Fibroblast of lung (primary cell): ENCODE results near the gene ACTL6B. TPM values are rescaled to one million over a fixed set of nuclear protein-coding genes. Genes with fewer than 3 reads are reported as not detected.

Source experiments
- DNase-seq, 2 donors: peaks; one replicate each; pipeline versions ENCODE4 v3.0.0 to v3.0.0-alpha.2; 2010; ENCODE audit warnings: low read depth in 2 of 2
- H2AFZ ChIP-seq: 2 replicates; pipeline ENCODE4 v1.5.1; 2012; ENCODE audit warnings: low read length, control low read depth, inconsistent platforms
- H3K27ac ChIP-seq: 2 replicates; pipeline ENCODE4 v1.5.1; 2011; ENCODE audit warnings: low read length, control low read depth; ENCODE audit not compliant: insufficient read depth
- H3K27me3 ChIP-seq: 2 replicates; pipeline ENCODE4 v1.5.1; 2011; ENCODE audit warnings: mild to moderate bottlenecking, low read length; ENCODE audit not compliant: control insufficient read depth, insufficient read depth
- H3K36me3 ChIP-seq: 2 replicates; pipeline ENCODE4 v1.5.1; 2011; ENCODE audit warnings: low read length; ENCODE audit not compliant: control insufficient read depth, insufficient read depth
- H3K4me1 ChIP-seq: 2 replicates; pipeline ENCODE4 v1.5.1; 2011; ENCODE audit warnings: low read length; ENCODE audit not compliant: control insufficient read depth, insufficient read depth; ENCODE audit errors: extremely low read depth
- H3K4me2 ChIP-seq: 2 replicates; pipeline ENCODE4 v1.5.1; 2011; ENCODE audit warnings: low read length, control low read depth; ENCODE audit not compliant: insufficient read depth; ENCODE audit errors: extremely low read depth
- H3K4me3 ChIP-seq, 4 experiments: fragments of 200-600 bp in 1 of 4; sonication (generic) in 1 of 4; replicated peaks in 1 of 4; 2 replicates each; pipeline ENCODE4 v1.5.1; 2011 to 2016; ENCODE audit warnings: low read length in 4 of 4, low read depth in 3 of 4, mild to moderate bottlenecking in 3 of 4, control low read depth in 2 of 4, inconsistent platforms in 1 of 4, mixed read lengths in 1 of 4; ENCODE audit not compliant: insufficient read depth in 1 of 4; ENCODE audit errors: control extremely low read depth in 1 of 4
- H3K79me2 ChIP-seq: 2 replicates; pipeline ENCODE4 v1.5.1; 2012; ENCODE audit warnings: mild to moderate bottlenecking, low read length, inconsistent platforms; ENCODE audit not compliant: control insufficient read depth, insufficient read depth
- H3K9ac ChIP-seq: 2 replicates; pipeline ENCODE4 v1.5.1; 2011; ENCODE audit warnings: mild to moderate bottlenecking, low read length, control low read depth; ENCODE audit not compliant: insufficient read depth
- H3K9me3 ChIP-seq: 2 replicates; pipeline ENCODE4 v1.5.1; 2012; ENCODE audit warnings: low read depth, low read length; ENCODE audit not compliant: control insufficient read depth, insufficient read depth
- H4K20me1 ChIP-seq: 2 replicates; pipeline ENCODE4 v1.5.1; 2011; ENCODE audit warnings: low read length; ENCODE audit not compliant: control insufficient read depth, insufficient read depth; ENCODE audit errors: extremely low read depth
- EZH2 ChIP-seq: IDR thresholded peaks from 2 replicates; pipeline ENCODE4 v1.5.1; 2012; ENCODE audit warnings: low read length, control low read depth, mild to moderate bottlenecking; ENCODE audit errors: missing control alignments
- polyA plus RNA-seq, 2 donors: library from polyadenylated mRNA; depleted of rRNA in 1 of 2; stranded (reverse) in 1 of 2; unstranded in 1 of 2; fragments of >200 nt; gene quantifications; 2 replicates each; pipeline ENCODE4 v1.2.1, GENCODE V29; 2011 to 2012; ENCODE audit warnings: missing spikeins in 1 of 2
- total RNA-seq: library from RNA; depleted of rRNA; stranded (reverse); fragments of >200 nt; gene quantifications from 2 replicates; pipeline ENCODE4 v1.2.1, GENCODE V29; 2014
- TF ChIP-seq, protein P1 (sequence below), 2 donors: IDR thresholded peaks in 1 of 2; conservative IDR thresholded peaks in 1 of 2; 1 replicate in 1 of 2; 2 replicates in 1 of 2; pipeline ENCODE4 v1.5.1; 2011 to 2012; ENCODE audit warnings: low read length in 2 of 2, control low read depth in 1 of 2, inconsistent platforms in 1 of 2, low read depth in 1 of 2, mild to moderate bottlenecking in 1 of 2

The ACTL6B gene
- total and polyA plus RNA-seq, 2 donors (not counting 1 experiment from before 2014, with no cell fraction given), result not detected

DNA sequence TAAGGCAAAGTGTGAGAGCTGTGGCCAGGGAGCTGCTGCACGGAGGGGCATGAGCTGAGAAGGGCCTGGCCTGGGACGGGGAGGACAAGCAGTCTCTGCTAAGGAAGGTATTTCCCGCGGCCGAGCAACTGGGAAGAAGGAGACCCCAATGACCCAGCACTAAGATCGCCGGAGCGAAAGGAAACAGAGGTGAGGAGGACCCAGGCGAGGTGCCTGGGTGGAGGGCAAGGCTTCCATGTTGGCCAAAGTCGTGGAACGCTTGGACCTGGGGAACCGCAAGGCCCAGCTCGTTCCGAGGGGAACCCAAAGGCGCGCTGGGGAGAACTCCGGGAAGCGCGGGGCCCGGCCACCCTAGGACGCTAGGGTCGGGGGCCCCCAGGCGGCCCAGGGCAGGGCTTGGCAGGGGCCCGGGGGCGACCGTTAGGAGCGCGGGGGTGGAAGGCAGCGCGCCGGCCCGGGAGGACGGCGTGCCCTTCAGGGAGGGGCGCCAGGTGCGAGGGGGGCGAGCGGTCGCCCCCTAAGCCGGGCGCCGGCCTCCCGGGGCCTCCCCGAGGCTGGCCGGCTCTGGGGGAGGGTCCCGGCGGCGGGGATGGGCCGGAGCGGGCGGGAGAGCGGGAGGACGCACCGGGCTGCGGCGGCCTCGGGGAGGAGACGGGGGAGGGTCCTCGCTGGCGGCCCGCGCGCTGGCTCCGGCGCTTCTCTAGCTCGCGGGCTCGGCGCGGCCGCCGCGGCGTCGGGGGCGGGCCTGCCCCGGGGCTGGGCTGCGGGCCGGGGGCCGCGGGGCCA lies 37.3 kb upstream of the ACTL6B start:
- H4K20me1 ChIP-seq, result no peaks in the 10 kb centered on the region
- H2AFZ ChIP-seq, result no peak overlapping the region
- H3K27ac ChIP-seq, result peak overlapping the region; percentile 45
- H3K36me3 ChIP-seq, result peaks cover 3% of the 10 kb centered on the region
- peak overlapping the region; percentile 74 to 87 (median 85) for H3K4me3 ChIP-seq
- H3K9me3 ChIP-seq, result no peaks in the 10 kb centered on the region
- no peak for TF ChIP-seq EZH2
- TF ChIP-seq, protein P1, sequence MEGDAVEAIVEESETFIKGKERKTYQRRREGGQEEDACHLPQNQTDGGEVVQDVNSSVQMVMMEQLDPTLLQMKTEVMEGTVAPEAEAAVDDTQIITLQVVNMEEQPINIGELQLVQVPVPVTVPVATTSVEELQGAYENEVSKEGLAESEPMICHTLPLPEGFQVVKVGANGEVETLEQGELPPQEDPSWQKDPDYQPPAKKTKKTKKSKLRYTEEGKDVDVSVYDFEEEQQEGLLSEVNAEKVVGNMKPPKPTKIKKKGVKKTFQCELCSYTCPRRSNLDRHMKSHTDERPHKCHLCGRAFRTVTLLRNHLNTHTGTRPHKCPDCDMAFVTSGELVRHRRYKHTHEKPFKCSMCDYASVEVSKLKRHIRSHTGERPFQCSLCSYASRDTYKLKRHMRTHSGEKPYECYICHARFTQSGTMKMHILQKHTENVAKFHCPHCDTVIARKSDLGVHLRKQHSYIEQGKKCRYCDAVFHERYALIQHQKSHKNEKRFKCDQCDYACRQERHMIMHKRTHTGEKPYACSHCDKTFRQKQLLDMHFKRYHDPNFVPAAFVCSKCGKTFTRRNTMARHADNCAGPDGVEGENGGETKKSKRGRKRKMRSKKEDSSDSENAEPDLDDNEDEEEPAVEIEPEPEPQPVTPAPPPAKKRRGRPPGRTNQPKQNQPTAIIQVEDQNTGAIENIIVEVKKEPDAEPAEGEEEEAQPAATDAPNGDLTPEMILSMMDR (conservative IDR thresholded peaks at IDR 0.05 in 1 of 2, IDR thresholded peaks at IDR 0.05 in 1 of 2; ENCODE audit: low read depth in 1 of 2, low read length in 2 of 2), result no peak
- H3K4me1 ChIP-seq, result peaks cover 6% of the 10 kb centered on the region
- peak overlapping the region; percentile 96 for H3K4me2 ChIP-seq
- H3K9ac ChIP-seq, result peak overlapping the region; percentile 76
- H3K79me2 ChIP-seq, result peaks cover 47% of the 10 kb centered on the region
- DNase-seq, result no peak
- no peaks in the 10 kb centered on the region for H3K27me3 ChIP-seq

DNA sequence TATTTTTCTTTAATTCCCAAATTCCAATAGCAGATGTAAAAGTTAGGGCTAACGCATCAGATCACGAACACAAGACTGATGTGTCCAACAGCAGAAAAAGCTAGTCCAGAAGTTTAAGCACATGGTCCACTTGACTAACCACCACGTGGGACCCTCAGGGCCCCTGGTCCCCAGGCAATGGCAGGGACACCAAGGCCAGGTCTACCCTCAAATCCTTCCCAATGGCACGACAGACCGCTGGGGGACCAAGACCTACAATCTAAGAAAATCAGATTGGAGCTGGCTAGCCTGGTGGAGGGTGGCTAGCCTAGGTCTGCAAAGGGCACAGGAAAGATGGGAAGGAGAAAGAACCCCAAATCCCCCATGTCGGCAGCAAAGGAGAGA lies 36.3 kb upstream of the ACTL6B start:
- Histone ChIP-seq H4K20me1 (no peaks in the 10 kb centered on the region), H3K4me2 (peak overlapping the region; percentile 96), H3K27ac (no peak overlapping the region), H3K27me3 (no peaks in the 10 kb centered on the region), H3K9me3 (no peaks in the 10 kb centered on the region), H3K36me3 (peaks cover 5% of the 10 kb centered on the region), H3K9ac (no peak overlapping the region), H2AFZ (no peak overlapping the region), H3K4me1 (peaks cover 10% of the 10 kb centered on the region), H3K4me3 (peak overlapping the region; percentile 74 to 87 (median 85)), H3K79me2 (peaks cover 52% of the 10 kb centered on the region)
- no peak for DNase-seq
- TF ChIP-seq, protein P1 (conservative IDR thresholded peaks at IDR 0.05 in 1 of 2, IDR thresholded peaks at IDR 0.05 in 1 of 2; ENCODE audit: low read depth in 1 of 2, low read length in 2 of 2), result no peak

DNA sequence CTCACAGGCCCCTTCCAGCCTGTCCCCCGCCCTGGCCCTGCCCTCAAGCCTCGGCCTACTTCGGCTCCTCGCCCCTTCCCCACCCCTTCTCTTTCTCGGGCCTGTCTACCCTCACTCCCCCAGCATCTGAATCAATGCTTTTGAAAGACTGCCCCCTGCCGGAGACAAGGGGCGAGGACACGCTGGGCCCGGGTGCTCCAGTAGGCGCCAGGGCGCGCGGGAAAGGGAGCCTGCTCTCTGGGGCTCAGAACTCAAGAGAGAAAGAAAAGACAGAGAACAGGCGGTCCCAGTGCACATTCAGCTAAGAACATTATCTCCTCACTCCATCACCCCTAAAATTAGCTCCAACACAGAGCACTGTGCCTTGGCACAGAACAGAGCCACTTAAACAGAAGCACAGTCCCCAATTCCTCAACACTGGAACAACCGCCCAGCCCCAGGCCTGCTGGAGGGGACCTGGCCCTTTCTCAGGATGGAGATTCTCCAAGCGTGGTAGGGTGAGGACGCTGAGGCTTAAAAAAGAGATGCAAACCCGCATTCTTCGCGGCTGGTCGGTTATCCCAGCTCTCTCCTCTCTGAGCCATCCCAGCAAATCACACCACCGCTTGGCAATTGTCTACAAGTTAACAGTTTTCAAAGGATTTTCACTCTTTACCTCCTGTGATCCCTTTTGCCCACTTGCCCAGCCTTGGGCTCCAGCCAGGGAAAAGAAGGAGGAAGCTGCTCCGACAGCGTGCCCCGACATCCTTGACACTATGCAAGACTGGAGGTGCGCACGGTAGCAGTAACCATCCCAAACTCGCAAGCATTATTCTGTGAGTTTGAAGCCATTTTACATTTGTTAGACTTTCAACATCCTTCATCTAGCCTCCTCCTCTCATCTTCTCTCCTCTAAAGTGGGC lies 35.7 kb upstream of the ACTL6B start:
- no peaks in the 10 kb centered on the region for H4K20me1 ChIP-seq
- H3K27me3 ChIP-seq, result no peaks in the 10 kb centered on the region
- H3K4me3 ChIP-seq, result peak overlapping the region; percentile 38 to 87 (median 80)
- H3K9me3 ChIP-seq, result no peaks in the 10 kb centered on the region
- peaks cover 52% of the 10 kb centered on the region for H3K79me2 ChIP-seq
- DNase-seq, result peak; percentile 50 to 72
- H2AFZ ChIP-seq, result no peak overlapping the region
- peak overlapping the region; percentile 96 for H3K4me2 ChIP-seq
- H3K36me3 ChIP-seq, result peaks cover 11% of the 10 kb centered on the region
- peaks cover 10% of the 10 kb centered on the region for H3K4me1 ChIP-seq
- no peak overlapping the region for H3K9ac ChIP-seq
- peak overlapping the region; percentile 25 for H3K27ac ChIP-seq
- TF ChIP-seq EZH2, result no peak
- TF ChIP-seq, protein P1 (conservative IDR thresholded peaks at IDR 0.05 in 1 of 2, IDR thresholded peaks at IDR 0.05 in 1 of 2; ENCODE audit: low read depth in 1 of 2, low read length in 2 of 2), result peak; percentile 78 to 80
